Vagina (tissue), 2 donors: ENCODE results near the gene ZNF101.

Experiments
- POLR2AphosphoS5 ChIP-seq, 2 donors: sonication (generic); formaldehyde crosslinking; IDR thresholded peaks; one replicate each; pipeline ENCODE4 v1.9.0; 2017; ENCODE audit warnings: antibody characterized with exemption in 2 of 2, mild to moderate bottlenecking in 2 of 2, low read depth in 1 of 2; ENCODE audit not compliant: insufficient read depth in 1 of 2
- TF ChIP-seq, protein P1 (sequence below), 3 experiments: fragments of 450-650 bp in 2 of 3; fragments of 200-600 bp in 1 of 3; sonication (generic) in 1 of 3; IDR thresholded peaks; one replicate each; pipeline ENCODE4 v1.5.1; 2017 to 2019; ENCODE audit warnings: antibody characterized with exemption in 3 of 3, mild to moderate bottlenecking in 2 of 3, moderate library complexity in 2 of 3

DNA sequence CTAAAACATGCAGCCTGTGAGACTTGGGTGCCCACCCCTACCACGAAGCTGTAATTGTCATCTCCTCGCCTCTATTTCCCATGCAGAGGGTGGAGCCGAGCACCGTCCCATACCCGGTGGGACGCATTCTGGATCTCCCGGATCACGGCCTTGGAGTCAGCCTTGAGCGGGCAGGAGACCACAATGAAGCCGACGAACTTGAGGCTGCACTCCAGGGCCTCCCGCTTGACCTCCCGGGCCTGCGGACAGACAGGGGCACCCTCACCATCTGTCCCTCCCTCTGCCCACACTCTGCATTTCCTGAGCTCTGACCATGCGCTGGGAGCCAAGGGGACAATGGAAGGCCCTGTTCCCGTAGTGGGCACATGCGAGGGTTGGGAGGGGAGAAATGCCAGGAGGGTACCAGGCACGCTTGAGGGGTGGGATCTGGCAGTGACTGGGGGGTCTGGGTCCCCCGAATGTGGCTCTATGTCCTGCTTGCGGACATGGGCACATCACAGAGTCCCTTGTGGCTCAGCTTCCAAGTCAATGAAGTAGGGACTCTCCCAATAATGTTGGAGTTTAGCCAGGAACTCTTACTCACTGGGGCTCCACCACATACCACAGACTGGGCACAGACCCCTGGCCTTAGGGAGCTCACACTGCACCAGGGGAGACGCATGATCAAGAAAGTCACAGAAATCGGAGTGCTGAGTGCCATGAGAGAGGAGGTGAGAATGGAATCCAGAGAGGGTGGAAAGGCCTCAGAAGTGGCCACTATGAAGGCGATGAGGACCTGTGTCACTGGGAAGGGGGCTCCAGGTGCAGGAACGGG, 15.9 kb upstream of the ZNF101 start:
- TF ChIP-seq, protein P1, sequence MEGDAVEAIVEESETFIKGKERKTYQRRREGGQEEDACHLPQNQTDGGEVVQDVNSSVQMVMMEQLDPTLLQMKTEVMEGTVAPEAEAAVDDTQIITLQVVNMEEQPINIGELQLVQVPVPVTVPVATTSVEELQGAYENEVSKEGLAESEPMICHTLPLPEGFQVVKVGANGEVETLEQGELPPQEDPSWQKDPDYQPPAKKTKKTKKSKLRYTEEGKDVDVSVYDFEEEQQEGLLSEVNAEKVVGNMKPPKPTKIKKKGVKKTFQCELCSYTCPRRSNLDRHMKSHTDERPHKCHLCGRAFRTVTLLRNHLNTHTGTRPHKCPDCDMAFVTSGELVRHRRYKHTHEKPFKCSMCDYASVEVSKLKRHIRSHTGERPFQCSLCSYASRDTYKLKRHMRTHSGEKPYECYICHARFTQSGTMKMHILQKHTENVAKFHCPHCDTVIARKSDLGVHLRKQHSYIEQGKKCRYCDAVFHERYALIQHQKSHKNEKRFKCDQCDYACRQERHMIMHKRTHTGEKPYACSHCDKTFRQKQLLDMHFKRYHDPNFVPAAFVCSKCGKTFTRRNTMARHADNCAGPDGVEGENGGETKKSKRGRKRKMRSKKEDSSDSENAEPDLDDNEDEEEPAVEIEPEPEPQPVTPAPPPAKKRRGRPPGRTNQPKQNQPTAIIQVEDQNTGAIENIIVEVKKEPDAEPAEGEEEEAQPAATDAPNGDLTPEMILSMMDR (IDR thresholded peaks at IDR 0.05): no peak
- no peak for TF ChIP-seq POLR2AphosphoS5 (IDR thresholded peaks at IDR 0.05; ENCODE audit: insufficient read depth in 1 of 2, low read depth in 1 of 2)
